Upper lobe of right lung (tissue), 1 donor: ENCODE measurements around the gene ATG13. TPM values are rescaled to one million over a fixed set of nuclear protein-coding genes. Genes with fewer than 3 reads are reported as not detected.
"Not testable (repeated sequence)": the region's sequence is repeated elsewhere in the genome, so short reads cannot be mapped to it uniquely, and the experiment has no call there.

Source experiments
- ATAC-seq: fragments of 200-7000 bp; cut with Tn5 transposase; one replicate; pipeline ENCODE4 v1.9.1; 2020; ENCODE audit warnings: mild to moderate bottlenecking, moderate library complexity
- DNase-seq: peaks from one replicate; pipeline ENCODE4 v3.0.0-alpha.2; 2020
- H3K27ac ChIP-seq: fragments of 200-600 bp; one replicate; pipeline ENCODE4 v1.8.0; 2022
- H3K27me3 ChIP-seq: fragments of 200-600 bp; one replicate; pipeline ENCODE4 v1.8.0; 2022; ENCODE audit warnings: mild to moderate bottlenecking
- H3K36me3 ChIP-seq: fragments of 200-600 bp; one replicate; pipeline ENCODE4 v1.8.0; 2022
- H3K4me1 ChIP-seq: fragments of 200-600 bp; one replicate; pipeline ENCODE4 v1.8.0; 2022
- H3K4me3 ChIP-seq: fragments of 200-600 bp; one replicate; pipeline ENCODE4 v1.8.0; 2022; ENCODE audit warnings: mild to moderate bottlenecking
- H3K9me3 ChIP-seq: fragments of 200-600 bp; one replicate; pipeline ENCODE4 v1.8.0; 2022
- CTCF ChIP-seq: fragments of 200-600 bp; IDR thresholded peaks from one replicate; pipeline ENCODE4 v1.8.0; 2022; ENCODE audit warnings: antibody characterized with exemption
- intact Hi-C: fragments of 100-400 bp; cut with DNase I; formaldehyde crosslinking; loops from one replicate; pipeline ENCODE4 v1.11.0; 2022
- long read RNA-seq: library from polyadenylated mRNA; unstranded; transcript quantifications from one replicate; pipeline ENCODE4 v2.0.0, GENCODE V29; 2021
- total RNA-seq: library from RNA; stranded (reverse); fragmentation: NEBNext Ultra II Directional; extraction: Animal tissue kit (Norgen Biotek cat#: 25700); gene quantifications from one replicate; pipeline ENCODE4 v1.2.1, GENCODE V29; 2021
- donor health status: DM: no; HTN: yes; CAD: no; lungs with severe emphysema.

ATG13 gene
- total RNA-seq: 61.1 TPM
- long read RNA-seq, full-length matches to known transcripts: 15 of 53 reads
- long read RNA-seq, partial matches to known transcripts: 2 of 53 reads
- long read RNA-seq, other reads (novel, unspliced or antisense): 36 of 53 reads

GRCh38 chr11:46617134-46617971, at the start of gene ATG13, which contains the start of gene HARBI1:
Gene ATG13 (plus strand): TSS chr11:46617553. CDS start chr11:46644292, 26,739 bp downstream.
Gene HARBI1 (minus strand): TSS chr11:46617227. CDS start chr11:46616237, 990 bp downstream.
- ATAC-seq (peak; percentile 99), DNase-seq (peak; percentile 97)
- Histone ChIP-seq H3K27me3 (no peaks in the 10 kb centered on the region), H3K4me3 (peak within 1 kb of the TSS; percentile 80), H3K36me3 (peaks cover 10% of the 10 kb centered on the region), H3K9me3 (no peaks in the 10 kb centered on the region), H3K4me1 (peaks cover 29% of the 10 kb centered on the region), H3K27ac (peak within 1 kb of the TSS; percentile 95)
- peak; percentile 83 for TF ChIP-seq CTCF
- intact Hi-C loops: no loop called here

GRCh38 chr11:46570790-46571398, 46.5 kb upstream of the ATG13 start:
- no peak overlapping the region for H3K27ac ChIP-seq
- ATAC-seq: no peak
- H3K4me1 ChIP-seq: no peaks in the 10 kb centered on the region
- intact Hi-C loops: no loop called here
- no peak for TF ChIP-seq CTCF
- no peaks in the 10 kb centered on the region for H3K9me3 ChIP-seq
- DNase-seq: no peak
- no peaks in the 10 kb centered on the region for H3K36me3 ChIP-seq
- H3K4me3 ChIP-seq: no peak overlapping the region
- H3K27me3 ChIP-seq: no peaks in the 10 kb centered on the region

- no peak overlapping the region for H3K4me3 ChIP-seq
- no peaks in the 10 kb centered on the region for H3K9me3 ChIP-seq
- H3K27ac ChIP-seq: no peak overlapping the region
- TF ChIP-seq CTCF: no peak
- intact Hi-C loops: no loop called here
- H3K36me3 ChIP-seq: no peaks in the 10 kb centered on the region
- H3K4me1 ChIP-seq: no peaks in the 10 kb centered on the region
- no peaks in the 10 kb centered on the region for H3K27me3 ChIP-seq
- no peak for ATAC-seq
- DNase-seq: no peak
Observed at GRCh38 chr11:46574656-46575055, 42.7 kb upstream of the ATG13 start.

- ATAC-seq (no peak), DNase-seq (no peak)
- TF ChIP-seq CTCF: no peak
- no peak overlapping the region for H3K4me3 ChIP-seq
- H3K27me3 ChIP-seq: no peaks in the 10 kb centered on the region
- no peaks in the 10 kb centered on the region for H3K4me1 ChIP-seq
- no peaks in the 10 kb centered on the region for H3K36me3 ChIP-seq
- intact Hi-C loops: no loop called here
- H3K9me3 ChIP-seq: no peaks in the 10 kb centered on the region
- no peak overlapping the region for H3K27ac ChIP-seq
Observed at GRCh38 chr11:46577058-46577457, 40.3 kb upstream of the ATG13 start.

GRCh38 chr11:46582588-46582987, 34.8 kb upstream of the ATG13 start:
- Histone ChIP-seq H3K4me3 (no peak overlapping the region), H3K36me3 (no peaks in the 10 kb centered on the region), H3K27ac (no peak overlapping the region), H3K27me3 (no peaks in the 10 kb centered on the region), H3K9me3 (no peaks in the 10 kb centered on the region), H3K4me1 (peaks cover 3% of the 10 kb centered on the region)
- intact Hi-C loops: no loop called here
- no peak for TF ChIP-seq CTCF
- no peak for DNase-seq
- no peak for ATAC-seq

- H3K4me3 ChIP-seq, H3K4me1 ChIP-seq, H3K27ac ChIP-seq, ATAC-seq, H3K36me3 ChIP-seq, intact Hi-C loops, DNase-seq, H3K9me3 ChIP-seq, H3K27me3 ChIP-seq: not testable (repeated sequence)
Observed at GRCh38 chr11:46583513-46583912, 33.8 kb upstream of the ATG13 start.
